Measurements from ENCODE around the gene SARNP. TPM values are rescaled to one million over a fixed set of nuclear protein-coding genes. Genes with fewer than 3 reads are reported as not detected.
"Not testable (repeated sequence)": the region's sequence is repeated elsewhere in the genome, so short reads cannot be mapped to it uniquely, and the experiment has no call there.

Gene SARNP
- total and polyA plus RNA-seq, 3 donors from 2014 or later: 88.3 to 99.2 (median 96.3) TPM

DNA sequence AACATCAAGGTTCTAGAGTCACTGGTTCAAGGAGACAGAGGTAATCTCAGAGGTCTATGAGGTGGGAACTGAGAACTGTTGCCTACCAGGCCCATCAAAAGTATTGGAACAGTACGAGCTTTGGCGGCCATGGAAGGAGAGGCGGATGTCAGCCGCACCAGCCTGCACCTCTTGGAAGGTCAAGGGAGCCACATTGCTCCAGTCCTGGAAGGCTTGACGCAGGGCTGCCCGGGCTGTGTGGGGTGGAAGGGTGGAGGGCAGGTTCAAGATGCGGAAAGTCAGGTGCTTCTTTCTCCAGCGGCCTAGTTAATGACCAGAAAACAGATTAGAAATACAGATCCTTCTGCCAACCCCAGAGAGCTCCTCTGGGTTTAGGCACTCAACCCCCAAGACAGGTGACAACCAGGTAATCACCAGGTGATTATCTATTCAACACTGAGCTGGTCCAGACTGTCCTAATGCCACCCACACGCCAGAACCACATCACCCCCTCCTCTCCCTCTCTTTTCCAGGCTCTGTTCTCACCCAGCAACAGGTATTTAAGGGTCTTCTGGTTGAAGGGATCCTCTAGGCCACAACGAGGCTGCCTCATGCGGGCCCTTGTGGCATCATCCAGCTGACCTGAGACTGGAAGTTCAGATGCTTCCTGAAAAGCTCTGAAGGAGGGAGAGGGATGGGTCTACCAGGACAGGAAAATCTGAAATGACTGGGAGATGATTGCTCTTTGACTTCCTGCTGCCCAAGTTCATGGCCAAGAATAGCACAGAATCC, 23.2 kb upstream of the SARNP start:
- H3K9me3 ChIP-seq: no peaks in the 10 kb centered on the region
- 96 to 97% methylated on average over 9 to 11 of the region's 11 CpGs for WGBS, 2 donors
- no peaks in the 10 kb centered on the region for H3K27me3 ChIP-seq
- peaks cover under 1% of the 10 kb centered on the region for H3K4me1 ChIP-seq
- TF ChIP-seq, protein P1, sequence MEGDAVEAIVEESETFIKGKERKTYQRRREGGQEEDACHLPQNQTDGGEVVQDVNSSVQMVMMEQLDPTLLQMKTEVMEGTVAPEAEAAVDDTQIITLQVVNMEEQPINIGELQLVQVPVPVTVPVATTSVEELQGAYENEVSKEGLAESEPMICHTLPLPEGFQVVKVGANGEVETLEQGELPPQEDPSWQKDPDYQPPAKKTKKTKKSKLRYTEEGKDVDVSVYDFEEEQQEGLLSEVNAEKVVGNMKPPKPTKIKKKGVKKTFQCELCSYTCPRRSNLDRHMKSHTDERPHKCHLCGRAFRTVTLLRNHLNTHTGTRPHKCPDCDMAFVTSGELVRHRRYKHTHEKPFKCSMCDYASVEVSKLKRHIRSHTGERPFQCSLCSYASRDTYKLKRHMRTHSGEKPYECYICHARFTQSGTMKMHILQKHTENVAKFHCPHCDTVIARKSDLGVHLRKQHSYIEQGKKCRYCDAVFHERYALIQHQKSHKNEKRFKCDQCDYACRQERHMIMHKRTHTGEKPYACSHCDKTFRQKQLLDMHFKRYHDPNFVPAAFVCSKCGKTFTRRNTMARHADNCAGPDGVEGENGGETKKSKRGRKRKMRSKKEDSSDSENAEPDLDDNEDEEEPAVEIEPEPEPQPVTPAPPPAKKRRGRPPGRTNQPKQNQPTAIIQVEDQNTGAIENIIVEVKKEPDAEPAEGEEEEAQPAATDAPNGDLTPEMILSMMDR (IDR thresholded peaks at IDR 0.05): no peak
- no peak for TF ChIP-seq POLR2A (IDR thresholded peaks at IDR 0.05)
- no peaks in the 10 kb centered on the region for H3K36me3 ChIP-seq (ENCODE audit: low read depth, missing control alignments)
- no peak overlapping the region for H3K4me3 ChIP-seq
- H3K27ac ChIP-seq: no peak overlapping the region
- intact Hi-C loops (cut with DNase I; ENCODE audit: low total_unique reads): no loop called here
- DNase-seq: no peak

DNA sequence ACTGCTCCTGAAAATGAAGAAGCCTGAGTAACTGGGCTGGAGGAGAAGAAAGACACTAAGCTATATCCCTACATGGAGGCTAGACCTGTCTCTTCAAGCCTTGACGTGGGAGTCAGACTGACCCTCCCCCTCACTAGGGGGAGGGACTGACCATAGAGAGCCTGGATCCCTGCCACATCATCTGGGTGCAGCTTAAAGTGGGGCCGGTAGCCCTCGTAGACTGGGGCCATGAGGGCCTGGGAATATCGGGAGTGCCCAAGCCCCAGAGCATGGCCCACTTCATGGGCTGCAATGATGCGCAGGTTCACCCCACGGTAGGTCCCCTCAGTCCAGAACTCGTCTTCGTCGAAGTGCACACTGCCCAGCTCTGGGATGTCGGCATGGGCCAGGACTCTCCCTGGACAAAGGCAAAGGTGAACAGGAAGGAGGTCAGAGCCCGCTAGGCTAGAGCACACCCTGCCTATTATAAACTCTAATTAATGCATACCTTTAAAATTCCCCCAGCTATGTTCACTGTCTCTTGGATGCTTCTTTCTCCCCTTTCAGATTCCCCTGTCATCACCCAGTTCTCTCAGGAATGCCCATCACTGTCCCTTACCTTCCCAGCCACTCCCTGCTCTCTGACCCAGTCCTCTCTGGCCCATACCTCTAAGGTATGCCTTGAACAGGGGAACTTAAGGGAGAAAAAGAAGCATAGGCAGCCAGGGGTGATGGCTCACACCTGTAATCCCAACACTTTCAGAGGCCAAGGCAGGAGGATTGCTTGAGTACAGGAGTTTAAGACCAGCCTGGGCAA, 22.0 kb upstream of the SARNP start:
- H3K4me1 ChIP-seq: no peaks in the 10 kb centered on the region
- no peaks in the 10 kb centered on the region for H3K36me3 ChIP-seq (ENCODE audit: low read depth, missing control alignments)
- no peaks in the 10 kb centered on the region for H3K9me3 ChIP-seq
- no peaks in the 10 kb centered on the region for H3K27me3 ChIP-seq
- H3K27ac ChIP-seq: no peak overlapping the region
- no peak for DNase-seq
- intact Hi-C loops (cut with DNase I; ENCODE audit: low total_unique reads): loop anchor here (10.0 kb wide), 1 partner anchor 85 kb away; the partner anchor contains the start of gene PYM1
- 70 to 73% methylated on average over 11 of the region's 11 CpGs for WGBS, 2 donors
- no peak for TF ChIP-seq POLR2A (IDR thresholded peaks at IDR 0.05)
- TF ChIP-seq, protein P1 (IDR thresholded peaks at IDR 0.05): no peak
- no peak overlapping the region for H3K4me3 ChIP-seq

GRCh38 chr12:55838361-55838760, 20.8 kb upstream of the SARNP start:
- Histone ChIP-seq H3K36me3 (ENCODE audit: low read depth, missing control alignments) (no peaks in the 10 kb centered on the region), H3K4me3 (no peak overlapping the region), H3K27me3 (no peaks in the 10 kb centered on the region), H3K4me1 (peaks cover under 1% of the 10 kb centered on the region), H3K9me3 (no peaks in the 10 kb centered on the region), H3K27ac (no peak overlapping the region)
- intact Hi-C loops (cut with DNase I; ENCODE audit: low total_unique reads): loop anchor here (10.0 kb wide), 1 partner anchor 86 kb away; the partner anchor contains the start of gene PYM1
- WGBS, 2 donors: 75 to 96% methylated on average over 3 of the region's 3 CpGs
- TF ChIP-seq POLR2A (IDR thresholded peaks at IDR 0.05): no peak
- TF ChIP-seq, protein P1 (IDR thresholded peaks at IDR 0.05): no peak
- DNase-seq: no peak

DNA sequence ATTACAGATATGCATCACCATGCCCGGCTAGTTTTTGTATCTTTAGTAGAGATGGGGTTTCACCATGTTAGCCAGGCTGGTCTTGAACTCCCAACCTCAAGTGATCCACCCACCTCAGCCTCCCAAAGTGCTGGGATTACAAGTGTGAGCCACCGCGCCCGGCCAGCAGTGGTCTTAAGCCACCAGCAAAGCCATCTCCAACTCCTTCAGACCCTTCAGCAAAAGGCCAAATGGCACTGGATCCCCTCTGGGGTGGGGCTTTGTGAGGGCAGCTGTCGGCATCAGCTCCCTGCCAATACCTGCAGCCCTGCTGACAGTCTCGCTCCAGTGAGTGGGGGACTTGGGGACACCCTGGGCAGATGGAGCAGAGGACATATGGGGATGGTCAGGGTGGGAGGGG, 16.9 kb upstream of the SARNP start:
- not testable (repeated sequence) for H3K36me3 ChIP-seq (ENCODE audit: low read depth, missing control alignments); H3K9me3 ChIP-seq; H3K4me3 ChIP-seq; H3K27ac ChIP-seq; H3K27me3 ChIP-seq; DNase-seq
- WGBS, 2 donors: 71 to 89% methylated on average over 4 to 5 of the region's 6 CpGs
- intact Hi-C loops (cut with DNase I; ENCODE audit: low total_unique reads): loop anchor here (10.0 kb wide), 1 partner anchor 90 kb away; the partner anchor contains the start of gene PYM1
- H3K4me1 ChIP-seq: peaks cover 15% of the 10 kb centered on the region

- TF ChIP-seq POLR2A (IDR thresholded peaks at IDR 0.05): no peak
- Histone ChIP-seq H3K4me3 (no peak overlapping the region), H3K36me3 (ENCODE audit: low read depth, missing control alignments) (no peaks in the 10 kb centered on the region), H3K9me3 (no peaks in the 10 kb centered on the region), H3K27ac (no peak overlapping the region), H3K27me3 (no peaks in the 10 kb centered on the region), H3K4me1 (peaks cover 24% of the 10 kb centered on the region)
- intact Hi-C loops (cut with DNase I; ENCODE audit: low total_unique reads): loop anchor here (10.0 kb wide), 1 partner anchor 92 kb away; the partner anchor contains the start of gene PYM1
- 90 to 93% methylated on average over 5 to 10 of the region's 10 CpGs for WGBS, 2 donors
- DNase-seq: no peak
These were observed 15.5 kb upstream of the SARNP start for GRCh38 chr12:55833056-55833455.
